GM19043 (cell line): ENCODE measurements around the gene ONECUT1.

Experiments
- ATAC-seq: cut with Tn5 transposase; IDR thresholded peaks from one replicate; pipeline ENCODE4 v1.9.1; 2021; ENCODE audit warnings: low read depth; ENCODE audit not compliant: unreplicated experiment

Gene ONECUT1

GRCh38 chr15:52734329-52734728 lies 55.8 kb downstream of the ONECUT1 start:
- ATAC-seq = no peak

GRCh38 chr15:52733696-52734255 lies 56.4 kb downstream of the ONECUT1 start:
- no peak for ATAC-seq

- ATAC-seq = no peak
Observed at GRCh38 chr15:52733088-52733487, 57.0 kb downstream of the ONECUT1 start.

GRCh38 chr15:52732551-52732950 lies 57.6 kb downstream of the ONECUT1 start:
- no peak for ATAC-seq

- ATAC-seq = no peak
Observed at GRCh38 chr15:52731732-52732470, 58.2 kb downstream of the ONECUT1 start.

- no peak for ATAC-seq
Observed at GRCh38 chr15:52731004-52731403, 59.1 kb downstream of the ONECUT1 start.

- no peak for ATAC-seq
Observed at GRCh38 chr15:52730594-52730993, 59.5 kb downstream of the ONECUT1 start.

GRCh38 chr15:52730173-52730572 lies 60.0 kb downstream of the ONECUT1 start:
- ATAC-seq = peak; percentile 61

GRCh38 chr15:52728899-52729298 lies 61.2 kb downstream of the ONECUT1 start:
- ATAC-seq = no peak

- ATAC-seq = no peak
Observed at GRCh38 chr15:52727815-52728214, 62.3 kb downstream of the ONECUT1 start.

- ATAC-seq = no peak
Observed at GRCh38 chr15:52726195-52726594, 63.9 kb downstream of the ONECUT1 start.

- ATAC-seq = no peak
Observed at GRCh38 chr15:52718551-52718950, 71.6 kb downstream of the ONECUT1 start.

- no peak for ATAC-seq
Observed at GRCh38 chr15:52717924-52718323, 72.2 kb downstream of the ONECUT1 start.

- no peak for ATAC-seq
Observed at GRCh38 chr15:52717481-52717880, 72.7 kb downstream of the ONECUT1 start.

GRCh38 chr15:52716536-52716935 lies 73.6 kb downstream of the ONECUT1 start:
- no peak for ATAC-seq

- no peak for ATAC-seq
Observed at GRCh38 chr15:52715411-52715810, 74.7 kb downstream of the ONECUT1 start.

GRCh38 chr15:52714968-52715367 lies 75.2 kb downstream of the ONECUT1 start:
- ATAC-seq = no peak

- no peak for ATAC-seq
Observed at GRCh38 chr15:52710708-52711389, 79.3 kb downstream of the ONECUT1 start.

GRCh38 chr15:52710050-52710707 lies 80.0 kb downstream of the ONECUT1 start:
- peak; percentile 22 for ATAC-seq

GRCh38 chr15:52709187-52709981 lies 80.8 kb downstream of the ONECUT1 start:
- peak; percentile 96 for ATAC-seq
